GM21381 (cell line): ENCODE results near the gene KCNQ1OT1.

Experiments
- ATAC-seq: cut with Tn5 transposase; IDR thresholded peaks from one replicate; pipeline ENCODE4 v1.9.1; 2021; ENCODE audit warnings: mild to moderate bottlenecking, moderate library complexity; ENCODE audit not compliant: unreplicated experiment

KCNQ1OT1 gene

DNA sequence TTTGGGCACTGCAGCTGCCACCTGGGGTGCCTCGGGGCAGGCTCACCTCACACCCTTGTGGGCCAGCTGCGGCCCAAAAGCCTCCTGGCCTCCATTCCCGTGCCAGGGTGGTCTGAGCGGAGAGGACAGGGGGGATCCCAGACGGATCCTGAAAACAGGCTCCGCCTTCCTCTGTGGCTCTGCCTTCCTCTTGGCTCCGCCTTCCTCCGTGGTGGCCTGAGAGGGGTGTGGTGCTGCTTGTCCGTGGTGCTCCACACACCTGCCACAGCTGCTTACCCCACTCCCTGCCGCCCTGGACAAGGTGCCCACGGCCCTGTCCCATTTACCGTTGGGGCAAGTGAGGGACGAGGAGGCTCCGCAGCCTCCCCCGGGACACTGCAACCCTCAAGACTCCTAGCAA, 23.2 kb upstream of the KCNQ1OT1 start:
- ATAC-seq: no peak

DNA sequence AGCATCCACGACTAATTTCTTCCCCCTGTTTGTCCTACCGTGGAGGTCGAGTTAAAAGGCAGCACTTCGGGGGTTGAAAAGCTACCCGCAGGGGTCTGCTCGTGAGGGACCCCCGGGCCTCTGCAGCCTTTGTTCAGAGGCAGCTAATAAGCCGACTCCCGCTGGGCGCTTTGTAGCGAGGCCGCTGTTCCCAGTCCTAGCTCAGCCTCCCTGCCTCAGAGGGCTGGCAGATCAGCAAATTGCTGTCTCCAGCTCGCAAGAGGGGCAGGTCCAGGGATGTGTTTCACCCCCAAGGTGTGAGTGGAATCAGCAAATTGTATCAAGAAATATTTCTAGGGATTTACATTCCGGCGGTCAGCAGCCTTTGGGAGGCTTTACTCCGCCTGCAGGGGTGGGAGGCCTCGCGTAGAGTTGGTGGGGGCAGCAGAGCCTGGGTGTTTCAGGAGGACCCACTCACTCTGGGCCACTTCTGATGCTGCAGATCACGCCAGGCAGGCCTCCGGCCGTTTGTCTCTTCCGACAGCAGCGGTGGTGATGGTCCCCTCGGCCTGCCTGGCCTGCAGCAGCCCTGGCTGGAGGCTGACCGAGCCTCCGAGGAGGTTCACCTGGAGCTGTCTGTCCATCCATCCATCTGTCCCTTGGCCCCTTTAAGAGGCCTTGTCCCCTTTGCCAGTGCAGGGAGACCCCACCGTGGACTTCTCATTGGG, 21.6 kb upstream of the KCNQ1OT1 start:
- no peak for ATAC-seq

DNA sequence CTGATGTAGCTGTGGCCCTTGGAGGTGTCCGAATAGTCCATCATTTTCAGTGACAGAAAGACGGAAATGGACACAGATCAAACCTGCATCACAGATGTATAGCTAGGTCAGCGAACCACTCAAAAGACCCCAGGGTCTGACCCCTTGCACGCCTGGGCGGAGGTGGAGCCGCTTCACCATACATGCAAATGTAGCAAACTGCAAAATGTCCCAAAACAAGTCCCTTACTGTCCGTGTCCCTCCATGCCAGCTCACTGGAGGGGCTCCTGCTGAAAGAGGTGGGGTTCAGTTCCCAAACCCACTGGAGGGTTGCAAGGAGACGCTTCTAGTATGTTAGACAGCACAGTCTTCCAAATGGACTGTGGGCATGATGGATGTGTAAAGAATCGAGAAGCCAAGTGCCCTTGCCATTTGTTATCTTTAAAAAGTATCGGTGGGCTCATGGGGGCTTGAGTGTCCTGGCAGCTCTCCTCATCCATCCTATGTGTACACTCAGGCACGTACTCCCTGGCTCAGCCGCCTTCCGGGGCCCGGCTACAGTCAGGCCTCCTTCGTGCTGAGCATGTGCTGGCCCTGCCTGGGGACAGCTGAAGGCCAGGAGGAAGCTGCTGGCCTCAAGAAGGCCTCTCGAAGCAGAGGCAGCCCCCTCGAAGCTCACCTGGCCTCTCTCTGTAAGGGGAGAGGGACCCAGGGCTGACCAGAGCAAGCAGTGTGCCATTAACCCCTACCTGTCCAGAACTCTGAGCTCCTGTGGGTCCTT, 20.2 kb upstream of the KCNQ1OT1 start:
- no peak for ATAC-seq

DNA sequence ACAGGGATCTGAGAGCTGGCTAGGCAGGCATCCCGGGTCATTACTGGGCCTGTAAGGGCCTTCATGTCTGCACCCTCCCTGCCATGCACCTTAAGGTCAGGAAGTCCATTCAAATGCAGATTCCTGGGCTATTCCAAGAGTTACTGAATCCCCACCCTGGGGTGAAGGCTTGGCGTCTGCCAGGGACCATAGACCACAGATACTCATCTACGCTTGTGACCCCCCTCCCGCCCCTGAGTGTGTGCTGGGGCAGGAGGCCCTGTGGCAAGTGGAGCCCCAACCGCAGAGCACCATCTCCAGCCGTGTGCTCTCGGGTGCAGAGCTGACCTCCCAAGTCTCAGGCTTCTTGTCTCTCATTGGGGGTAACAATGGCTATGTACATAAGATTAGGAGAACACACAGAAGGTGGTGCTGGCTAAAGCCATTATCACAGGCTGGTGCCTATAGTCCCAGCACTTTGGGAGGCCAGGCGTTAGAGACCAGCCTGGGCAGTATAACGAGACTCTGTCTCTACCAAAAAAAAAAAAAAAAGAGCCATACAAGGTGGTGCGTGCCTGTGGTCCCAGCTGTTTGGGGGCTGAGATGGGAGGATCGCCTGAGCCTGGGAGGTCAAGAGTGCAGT, 19.1 kb upstream of the KCNQ1OT1 start:
- ATAC-seq: no peak

DNA sequence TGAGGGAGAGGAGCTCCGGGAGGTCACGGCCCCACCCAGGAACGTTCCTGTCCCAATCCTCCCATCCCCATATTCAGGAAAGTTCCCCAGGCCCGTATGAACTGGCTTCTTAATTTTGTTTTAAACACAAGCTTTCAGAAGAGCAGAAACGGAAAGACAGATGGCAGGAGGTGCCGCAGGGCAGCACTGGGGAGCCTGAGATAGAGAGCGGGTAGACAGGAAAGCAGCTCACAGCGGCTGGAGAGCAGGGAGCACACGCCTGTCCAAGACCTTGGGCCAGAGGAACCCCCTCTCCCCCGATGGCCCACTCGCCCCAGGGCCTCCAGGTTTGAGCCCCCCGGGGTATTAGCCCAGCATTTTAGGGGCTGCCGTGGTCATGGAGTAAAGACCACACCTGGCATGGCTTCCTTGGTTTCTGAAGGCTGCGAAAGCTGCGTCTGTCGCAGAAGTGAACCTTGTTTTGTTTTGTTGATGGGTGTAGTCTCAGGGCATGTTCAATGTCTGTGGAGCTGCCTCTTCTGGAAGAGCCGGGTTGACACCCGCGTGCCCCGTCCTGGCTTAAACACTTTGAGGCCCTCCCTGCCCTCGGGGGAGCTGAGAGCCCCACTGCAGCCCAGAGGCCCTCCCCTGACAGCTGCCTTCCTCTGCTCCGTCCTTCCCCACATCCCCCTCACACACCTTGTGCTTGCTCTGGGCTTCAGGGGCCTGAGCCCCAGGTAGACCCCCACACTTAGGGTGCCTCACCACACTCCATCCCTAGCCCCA, 17.9 kb upstream of the KCNQ1OT1 start:
- no peak for ATAC-seq

DNA sequence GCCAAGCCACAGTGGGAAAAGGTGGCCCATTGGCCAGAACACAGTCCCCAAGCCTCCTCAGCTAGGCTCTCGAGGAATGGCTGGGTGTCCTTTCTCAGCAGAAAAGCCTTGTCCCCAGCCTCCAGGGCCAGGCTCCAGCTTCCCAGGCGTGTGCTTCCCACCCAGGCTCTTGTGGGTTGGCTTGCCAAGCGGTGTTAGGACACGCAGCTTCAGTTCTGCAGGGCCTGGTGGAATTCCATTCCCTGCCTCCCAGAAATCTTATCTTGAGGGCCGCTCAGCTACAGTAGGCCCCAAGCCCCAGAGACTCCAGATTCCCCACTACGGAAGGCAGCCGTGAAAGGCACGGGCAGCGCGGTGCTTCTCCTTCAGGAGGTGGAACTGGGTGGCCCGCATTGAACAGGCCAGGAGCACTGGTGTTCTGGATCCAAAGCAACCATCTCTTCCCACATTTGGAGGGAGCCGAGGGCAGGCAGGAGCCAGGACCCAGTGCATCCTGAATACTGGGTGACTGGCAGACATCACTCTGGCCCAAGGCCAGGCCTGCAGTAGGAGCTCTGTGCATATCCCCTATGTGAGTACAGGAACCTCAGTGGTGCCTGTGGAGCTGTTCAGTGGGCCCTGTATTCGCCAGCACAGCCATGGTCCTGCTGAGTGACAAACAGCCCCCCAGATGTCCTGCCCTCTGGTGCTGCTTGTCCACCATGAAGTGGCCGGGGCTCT, 16.7 kb upstream of the KCNQ1OT1 start:
- no peak for ATAC-seq

DNA sequence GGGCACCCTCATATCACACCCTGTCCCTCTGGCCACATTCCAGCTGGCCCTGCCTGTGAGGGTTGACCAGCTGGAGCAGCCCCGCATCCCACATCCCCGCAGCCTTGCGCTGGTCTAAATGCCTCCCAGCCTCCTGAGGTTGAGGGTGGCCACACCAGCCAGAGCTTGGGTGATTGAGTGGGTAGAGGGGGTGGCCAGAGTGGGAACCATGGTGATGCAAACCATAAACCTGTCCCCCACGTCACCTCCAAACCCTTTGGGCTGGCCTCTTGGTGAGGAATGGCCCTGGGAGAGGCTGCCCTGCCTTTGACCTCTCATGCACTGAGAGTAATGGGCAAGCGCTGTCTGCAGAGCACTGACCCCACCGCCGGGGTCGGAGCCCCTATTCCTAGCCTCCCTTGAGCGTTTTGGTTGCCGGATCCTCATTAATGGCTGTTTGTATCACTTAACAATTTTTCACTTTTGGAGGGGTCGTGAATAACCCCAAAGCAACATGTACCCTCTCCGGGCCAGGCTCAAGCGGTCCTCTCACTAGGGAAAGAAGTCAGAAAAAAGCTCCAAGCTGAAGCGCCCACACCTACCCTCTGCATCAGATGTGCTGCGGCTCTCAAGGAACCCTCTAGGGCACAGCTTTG, 16.0 kb upstream of the KCNQ1OT1 start:
- no peak for ATAC-seq

DNA sequence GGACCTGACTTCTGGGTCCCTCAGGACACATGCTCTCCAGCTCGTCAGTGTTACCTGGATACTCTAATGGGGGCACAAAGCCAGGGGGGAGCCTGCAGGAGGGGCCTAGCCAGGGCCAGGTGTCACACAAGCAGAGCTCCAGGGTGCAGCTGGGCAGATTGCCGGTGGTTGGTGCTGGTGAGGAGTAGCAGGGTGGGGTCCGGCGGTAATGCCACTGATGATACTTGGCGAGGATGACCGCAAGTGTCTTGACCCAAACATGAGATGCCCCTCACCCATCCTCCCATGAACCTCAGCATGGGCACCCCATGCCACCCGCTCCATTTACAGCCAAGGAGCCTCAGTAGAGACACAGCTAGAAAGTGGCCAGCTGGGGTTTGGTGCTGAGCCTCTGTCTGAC, 15.1 kb upstream of the KCNQ1OT1 start:
- ATAC-seq: no peak

DNA sequence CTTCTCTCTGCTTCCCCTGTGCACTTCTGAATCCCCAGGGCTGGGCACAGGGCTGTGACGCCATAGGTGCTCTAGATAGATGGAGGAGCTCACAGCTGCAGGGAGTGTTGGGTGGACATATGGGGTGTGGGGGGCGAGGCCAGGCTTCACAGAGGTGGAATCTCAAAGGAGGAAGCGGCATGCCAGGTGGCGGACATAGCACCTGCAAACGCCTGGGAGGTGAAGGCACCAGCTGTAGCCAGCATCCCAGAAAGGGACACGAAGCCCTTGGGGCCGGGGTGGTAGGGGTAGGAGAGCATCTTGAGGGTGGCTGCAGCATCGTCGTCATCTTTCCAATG, 14.6 kb upstream of the KCNQ1OT1 start:
- no peak for ATAC-seq

DNA sequence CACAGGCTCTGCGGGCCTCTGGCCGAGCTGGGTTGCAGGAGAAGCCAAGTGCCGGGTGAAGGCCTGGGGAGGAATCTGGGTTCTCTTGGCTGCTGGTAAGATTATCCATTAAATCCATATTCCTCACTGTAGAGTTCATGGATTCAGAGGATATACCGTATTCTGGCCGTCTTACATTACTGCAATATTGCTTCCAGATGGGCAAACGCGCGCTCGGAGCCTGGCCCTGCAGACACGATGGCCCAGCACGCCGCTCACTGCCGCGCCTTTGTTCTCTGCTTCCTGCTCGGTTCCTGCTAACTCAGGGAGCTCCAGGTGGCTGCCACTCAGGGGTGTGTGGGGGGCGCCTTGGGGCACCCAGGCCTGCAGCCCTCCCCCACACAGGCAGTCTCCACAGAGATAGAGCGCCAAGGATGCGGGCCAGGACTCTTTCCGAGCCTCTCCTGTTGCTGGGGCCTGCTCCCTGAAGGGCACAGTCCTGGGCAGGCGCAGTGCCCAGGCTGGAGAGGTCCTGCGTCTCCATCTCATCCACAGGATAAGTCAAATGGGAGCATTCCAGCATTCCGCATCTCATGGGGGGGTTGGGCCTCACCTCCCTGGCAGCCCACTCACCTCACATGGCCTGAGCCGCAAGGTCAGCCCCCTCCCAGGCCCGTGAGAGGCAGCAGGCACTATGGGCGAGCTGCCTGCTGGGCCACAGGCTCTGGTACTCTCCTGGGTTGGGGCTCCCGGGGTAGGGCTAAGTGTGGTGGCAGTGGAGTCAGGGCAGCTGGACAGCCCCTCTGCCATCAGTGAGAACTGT, 14.1 kb upstream of the KCNQ1OT1 start:
- ATAC-seq: no peak

DNA sequence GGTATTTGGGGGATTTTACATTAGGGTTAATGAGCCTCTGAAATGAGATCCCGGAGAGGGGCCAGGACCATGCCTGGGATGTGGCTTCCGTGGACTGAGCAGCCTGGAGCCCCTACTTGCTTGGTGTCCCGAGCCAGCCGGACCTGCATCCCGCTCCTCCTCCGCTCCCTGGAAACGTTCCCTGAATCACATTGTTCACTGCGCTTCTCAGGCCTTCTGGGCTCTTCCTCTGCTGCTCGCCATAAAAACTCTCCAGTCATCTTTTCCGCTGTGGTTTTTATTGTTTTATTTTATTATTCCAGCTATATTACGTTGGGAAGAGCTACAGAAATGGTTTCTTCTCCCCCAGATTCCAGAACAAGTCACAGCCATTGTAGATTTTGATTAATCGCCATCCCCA, 13.3 kb upstream of the KCNQ1OT1 start:
- no peak for ATAC-seq

DNA sequence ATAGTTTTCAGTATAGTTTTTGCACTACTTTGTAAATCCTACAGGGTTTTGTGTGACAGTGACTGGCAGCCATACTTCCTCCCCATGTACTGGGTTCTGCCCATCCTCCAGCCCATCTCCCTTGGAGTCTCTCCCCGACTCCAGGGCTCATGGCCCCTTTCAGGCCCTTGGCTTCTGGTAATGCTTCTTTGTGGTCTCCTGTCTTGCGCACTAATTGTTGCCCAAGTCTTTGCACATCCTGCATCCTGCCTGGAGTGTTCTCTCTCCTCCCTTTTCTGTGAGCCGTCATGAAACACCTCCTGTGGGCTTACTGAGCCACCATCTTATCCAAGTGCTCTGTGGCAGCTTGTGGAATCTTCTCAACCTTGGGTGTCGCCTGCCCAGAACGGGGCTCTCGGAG, 11.4 kb upstream of the KCNQ1OT1 start:
- ATAC-seq: no peak

DNA sequence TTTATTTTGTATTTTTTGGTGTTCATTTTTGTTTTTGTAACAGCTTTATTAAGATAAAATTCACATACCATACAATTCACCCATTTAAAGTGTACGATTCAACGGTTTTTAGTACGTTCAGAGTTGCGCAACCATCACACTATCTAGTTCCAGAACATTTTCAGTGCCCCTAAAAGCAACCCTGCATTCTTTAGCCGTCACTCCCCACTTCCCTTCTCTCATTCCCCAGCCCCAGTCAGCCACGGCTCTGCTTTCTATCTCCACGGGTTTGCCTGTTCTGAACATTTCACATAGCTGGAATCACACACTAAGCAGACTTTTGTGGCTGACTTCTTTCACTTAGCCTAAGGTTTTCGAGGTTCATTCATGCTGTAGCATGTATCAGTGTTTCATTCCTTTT, 9.6 kb upstream of the KCNQ1OT1 start:
- ATAC-seq: no peak

DNA sequence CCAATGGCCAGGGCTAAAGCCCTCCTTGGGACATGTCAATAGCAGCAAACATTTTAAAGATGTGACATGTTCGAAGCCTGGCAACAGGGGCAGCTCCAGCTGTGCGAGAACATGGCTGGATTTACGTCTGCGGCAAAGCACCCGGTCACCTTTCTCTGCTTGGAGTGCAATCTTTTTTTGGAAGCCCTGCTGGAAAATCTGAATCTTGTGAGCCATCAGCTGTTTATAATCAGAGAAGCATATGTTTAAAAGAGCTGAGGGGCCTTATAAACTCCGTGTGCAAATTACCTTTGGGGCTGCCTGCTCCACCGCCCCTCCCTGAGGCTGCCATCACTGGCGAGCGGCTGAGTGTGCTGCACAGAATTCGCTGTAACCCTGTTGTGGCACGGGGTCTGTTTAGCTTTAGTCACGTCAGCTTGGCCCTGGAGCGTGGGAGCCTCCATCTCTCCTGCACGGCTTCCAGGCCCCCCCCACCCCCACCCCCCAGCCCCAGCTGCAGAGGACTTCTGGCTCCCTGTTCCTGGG, 9.0 kb upstream of the KCNQ1OT1 start:
- no peak for ATAC-seq

DNA sequence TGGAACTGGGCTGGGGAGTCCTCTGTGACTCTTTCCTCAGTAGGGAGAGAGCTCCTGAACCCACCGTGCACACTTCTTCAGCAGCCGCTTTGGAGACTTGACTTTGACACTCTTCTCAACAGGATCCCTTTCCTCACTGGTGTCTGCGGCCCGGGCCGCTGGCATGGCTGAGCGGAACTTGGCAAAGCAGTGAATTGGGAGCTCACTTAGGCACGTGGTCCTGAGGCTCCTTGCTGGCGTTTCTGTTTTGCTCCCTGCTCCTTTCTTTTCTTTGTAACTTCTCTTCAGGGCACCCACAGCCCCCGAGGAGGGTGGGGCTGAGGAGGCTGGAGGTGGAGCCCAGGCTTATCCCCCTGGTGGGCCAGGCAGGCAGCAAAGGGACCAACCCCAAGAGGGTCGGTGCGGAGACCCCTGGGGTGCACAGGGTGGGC, 8.4 kb upstream of the KCNQ1OT1 start:
- no peak for ATAC-seq

DNA sequence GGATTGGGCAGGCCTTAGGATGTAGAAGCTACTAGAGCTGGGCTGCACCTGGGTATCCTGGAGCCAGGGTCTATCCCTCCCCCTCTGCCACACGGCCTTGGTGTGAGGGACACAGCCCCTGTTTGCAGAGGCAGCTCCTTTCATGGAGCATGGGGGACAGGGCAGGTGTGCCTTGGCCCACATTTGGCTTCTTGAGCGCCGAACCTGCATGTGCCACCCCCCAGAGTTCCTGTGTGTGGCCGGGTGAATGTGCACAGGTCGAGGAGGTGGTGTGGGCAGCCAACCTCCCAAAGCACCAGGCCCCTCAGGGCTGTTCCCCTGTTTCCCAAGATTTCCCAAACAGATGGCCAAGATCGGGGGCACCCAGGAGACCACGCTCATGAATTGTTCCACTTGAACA, 7.9 kb upstream of the KCNQ1OT1 start:
- ATAC-seq: no peak

DNA sequence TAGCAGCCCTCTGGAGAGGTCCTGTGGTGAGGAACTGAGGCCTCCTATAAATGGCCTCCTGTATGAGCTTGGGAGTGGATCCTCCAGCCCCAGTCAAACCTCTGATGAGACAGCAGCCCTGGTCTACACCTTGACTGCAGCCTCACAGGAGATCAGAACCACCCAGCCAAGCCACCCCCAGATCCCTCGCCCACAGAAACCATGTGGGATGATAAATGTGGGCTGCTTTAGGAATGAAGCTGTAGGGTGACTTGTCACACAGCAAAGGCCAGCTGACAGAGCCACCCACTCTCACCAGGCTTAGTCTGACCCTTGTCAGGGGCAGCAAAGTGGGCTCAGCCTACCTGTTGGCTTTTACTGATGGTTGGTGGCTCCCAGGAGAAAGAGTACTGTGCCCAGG, 6.5 kb upstream of the KCNQ1OT1 start:
- ATAC-seq: no peak

DNA sequence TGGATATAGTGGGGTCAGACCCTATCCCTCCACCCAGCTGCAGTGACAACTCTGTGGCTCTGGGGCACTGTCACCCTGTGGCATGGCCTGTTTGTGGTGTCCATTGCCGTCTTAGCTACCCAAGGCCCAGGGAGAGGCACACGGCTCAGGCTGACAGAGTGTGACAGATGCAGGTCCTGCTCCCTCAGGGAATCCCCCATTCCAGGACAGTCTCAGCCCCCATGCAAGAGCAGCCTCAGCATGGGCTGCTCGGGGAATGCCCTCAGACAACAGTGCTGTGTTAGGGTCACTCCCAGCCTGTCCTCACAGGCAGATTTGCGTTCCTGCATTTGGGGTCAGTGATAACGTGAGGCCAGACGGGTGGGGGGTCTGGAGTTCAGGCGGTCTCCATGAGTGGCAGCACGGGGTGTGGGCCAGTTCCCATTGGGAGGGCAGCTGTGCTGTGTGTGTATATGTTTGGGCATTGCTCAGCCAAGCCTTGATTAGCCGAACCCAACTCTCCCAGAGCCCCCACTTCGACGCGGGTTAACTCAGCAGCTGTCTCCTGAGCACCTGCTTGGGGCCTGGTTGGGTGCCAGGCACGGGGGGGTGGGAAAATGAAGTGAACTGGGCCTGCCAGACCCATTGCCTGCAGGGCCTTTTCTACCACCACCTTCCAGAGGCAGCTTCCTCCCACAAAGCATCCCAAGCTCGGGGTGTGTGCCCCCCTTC, 5.3 kb upstream of the KCNQ1OT1 start:
- ATAC-seq: no peak

DNA sequence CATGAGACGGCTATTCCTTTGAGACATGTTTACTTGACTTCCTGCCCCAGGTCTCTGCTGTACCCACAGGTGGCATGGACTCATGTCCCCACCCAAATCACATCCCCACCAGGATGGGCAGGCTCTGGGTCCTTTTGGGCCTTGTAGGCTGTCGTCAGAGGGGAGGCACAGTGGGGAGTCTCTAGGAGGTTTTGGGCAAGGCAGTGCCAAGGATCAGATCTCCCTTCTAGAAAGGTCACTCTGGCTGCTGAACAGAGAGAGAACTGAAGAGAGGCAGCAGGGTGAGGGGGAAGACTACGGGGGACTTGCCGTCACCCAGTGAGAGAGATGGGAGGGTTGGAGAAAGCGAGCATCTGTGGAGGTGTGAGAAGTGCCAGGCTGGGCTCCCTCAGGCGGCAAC, 4.6 kb upstream of the KCNQ1OT1 start:
- ATAC-seq: no peak
